ENCODE data around the gene RUNX1. TPM values are rescaled to one million over a fixed set of nuclear protein-coding genes. Genes with fewer than 3 reads are reported as not detected.

RUNX1 gene
- total RNA-seq, 1 donor from 2014 or later: 0.47 TPM

DNA sequence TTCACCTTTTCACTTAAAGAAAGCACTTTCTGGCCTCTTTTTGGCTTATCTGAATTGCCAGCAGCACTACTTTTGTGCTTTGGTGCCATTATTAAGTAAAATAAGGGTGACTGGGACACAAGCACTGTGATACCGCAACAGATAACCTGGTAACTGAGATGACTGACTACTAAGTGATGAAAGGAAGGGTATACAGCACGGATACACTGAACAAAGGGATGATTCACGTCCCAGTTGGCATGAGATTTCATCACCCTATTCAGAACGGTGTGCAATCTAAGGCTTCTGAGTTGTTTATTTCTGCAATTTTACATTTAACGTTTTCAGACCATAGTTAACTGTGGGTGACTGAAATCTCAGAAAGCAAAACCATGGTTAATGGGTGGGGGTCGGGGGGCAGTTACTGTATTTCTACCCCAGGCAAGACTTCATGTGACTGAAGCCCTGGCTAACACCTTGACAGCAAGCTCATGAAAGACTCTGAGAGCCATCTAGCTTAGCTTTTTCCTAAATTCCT is 277.5 kb downstream of the RUNX1 start:
- Mint-ChIP-seq H3K4me3 (ENCODE audit: unreplicated experiment) (no peak overlapping the region), H3K9me3 (ENCODE audit: unreplicated experiment) (no peaks in the 10 kb centered on the region), H3K27me3 (ENCODE audit: unreplicated experiment) (no peaks in the 10 kb centered on the region), H3K4me1 (ENCODE audit: low read depth, unreplicated experiment) (no peaks in the 10 kb centered on the region), H3K27ac (ENCODE audit: unreplicated experiment) (no peak overlapping the region), H3K36me3 (ENCODE audit: unreplicated experiment) (no peaks in the 10 kb centered on the region)
- no peak for DNase-seq
- TF ChIP-seq, protein P1, sequence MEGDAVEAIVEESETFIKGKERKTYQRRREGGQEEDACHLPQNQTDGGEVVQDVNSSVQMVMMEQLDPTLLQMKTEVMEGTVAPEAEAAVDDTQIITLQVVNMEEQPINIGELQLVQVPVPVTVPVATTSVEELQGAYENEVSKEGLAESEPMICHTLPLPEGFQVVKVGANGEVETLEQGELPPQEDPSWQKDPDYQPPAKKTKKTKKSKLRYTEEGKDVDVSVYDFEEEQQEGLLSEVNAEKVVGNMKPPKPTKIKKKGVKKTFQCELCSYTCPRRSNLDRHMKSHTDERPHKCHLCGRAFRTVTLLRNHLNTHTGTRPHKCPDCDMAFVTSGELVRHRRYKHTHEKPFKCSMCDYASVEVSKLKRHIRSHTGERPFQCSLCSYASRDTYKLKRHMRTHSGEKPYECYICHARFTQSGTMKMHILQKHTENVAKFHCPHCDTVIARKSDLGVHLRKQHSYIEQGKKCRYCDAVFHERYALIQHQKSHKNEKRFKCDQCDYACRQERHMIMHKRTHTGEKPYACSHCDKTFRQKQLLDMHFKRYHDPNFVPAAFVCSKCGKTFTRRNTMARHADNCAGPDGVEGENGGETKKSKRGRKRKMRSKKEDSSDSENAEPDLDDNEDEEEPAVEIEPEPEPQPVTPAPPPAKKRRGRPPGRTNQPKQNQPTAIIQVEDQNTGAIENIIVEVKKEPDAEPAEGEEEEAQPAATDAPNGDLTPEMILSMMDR (IDR thresholded peaks at IDR 0.05; ENCODE audit: partially characterized antibody, unreplicated experiment): no peak

DNA sequence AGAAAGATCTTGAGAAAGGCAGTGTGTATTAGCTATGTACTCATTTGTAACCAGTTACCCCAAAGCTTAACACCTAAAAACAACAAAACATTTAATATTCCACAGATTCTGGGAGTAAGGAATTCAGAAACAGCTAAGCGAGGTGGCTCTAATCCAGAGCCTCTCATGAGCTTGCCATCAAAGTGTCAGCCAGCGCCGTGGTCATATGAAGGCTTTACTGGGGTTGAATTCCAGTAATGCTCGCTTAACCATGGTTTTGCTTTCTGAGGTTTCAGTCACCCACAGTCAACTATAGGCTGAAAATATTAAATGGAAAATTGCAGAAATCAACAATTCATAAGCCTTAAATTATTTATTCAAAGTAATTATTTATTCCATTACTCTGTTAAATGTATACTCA is 278.5 kb downstream of the RUNX1 start:
- H3K27me3 Mint-ChIP-seq (ENCODE audit: unreplicated experiment): no peaks in the 10 kb centered on the region
- H3K9me3 Mint-ChIP-seq (ENCODE audit: unreplicated experiment): no peaks in the 10 kb centered on the region
- H3K36me3 Mint-ChIP-seq (ENCODE audit: unreplicated experiment): no peaks in the 10 kb centered on the region
- H3K4me3 Mint-ChIP-seq (ENCODE audit: unreplicated experiment): no peak overlapping the region
- TF ChIP-seq, protein P1 (IDR thresholded peaks at IDR 0.05; ENCODE audit: partially characterized antibody, unreplicated experiment): no peak
- H3K4me1 Mint-ChIP-seq (ENCODE audit: low read depth, unreplicated experiment): no peaks in the 10 kb centered on the region
- H3K27ac Mint-ChIP-seq (ENCODE audit: unreplicated experiment): no peak overlapping the region
- DNase-seq: no peak

DNA sequence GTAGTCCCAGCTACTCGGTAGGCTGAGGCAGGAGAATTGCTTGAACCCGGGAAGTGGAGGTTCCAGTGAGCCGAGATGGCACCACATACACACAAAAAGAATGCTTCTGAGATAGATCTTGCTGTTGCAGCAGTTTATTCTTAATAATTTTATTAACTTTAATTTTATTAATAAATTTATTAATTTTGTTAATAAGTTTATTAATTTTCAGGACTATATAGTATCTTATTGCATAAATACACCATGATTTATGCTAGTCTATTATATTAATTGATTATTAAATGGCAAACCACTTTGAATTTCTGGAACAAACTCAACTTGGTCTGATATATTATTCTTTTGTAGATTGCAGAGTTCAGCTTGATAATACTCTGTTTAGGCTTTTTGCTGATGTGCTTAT is 280.8 kb downstream of the RUNX1 start:
- H3K27ac Mint-ChIP-seq (ENCODE audit: unreplicated experiment): no peak overlapping the region
- no peaks in the 10 kb centered on the region for H3K36me3 Mint-ChIP-seq (ENCODE audit: unreplicated experiment)
- no peaks in the 10 kb centered on the region for H3K9me3 Mint-ChIP-seq (ENCODE audit: unreplicated experiment)
- TF ChIP-seq, protein P1 (IDR thresholded peaks at IDR 0.05; ENCODE audit: partially characterized antibody, unreplicated experiment): no peak
- no peak overlapping the region for H3K4me3 Mint-ChIP-seq (ENCODE audit: unreplicated experiment)
- DNase-seq: no peak
- no peaks in the 10 kb centered on the region for H3K4me1 Mint-ChIP-seq (ENCODE audit: low read depth, unreplicated experiment)
- no peaks in the 10 kb centered on the region for H3K27me3 Mint-ChIP-seq (ENCODE audit: unreplicated experiment)

DNA sequence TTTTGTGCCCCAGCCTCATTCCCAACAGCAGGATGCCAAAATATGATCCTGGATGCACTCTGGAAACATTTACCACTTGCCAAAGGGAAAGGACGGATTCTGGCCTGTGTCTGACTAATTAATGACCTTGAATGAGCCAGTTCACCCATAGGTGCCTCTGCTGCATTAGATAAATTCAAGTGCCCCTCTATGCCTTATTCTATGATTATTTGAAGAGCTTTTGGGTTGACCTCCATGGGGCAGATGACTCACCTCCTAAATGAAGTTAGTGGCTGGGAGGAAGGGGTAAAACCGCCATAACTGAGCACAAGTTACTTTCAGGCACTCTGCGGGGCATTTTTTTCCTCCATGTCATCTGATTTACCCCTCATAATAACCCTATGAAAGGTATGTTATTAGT is 282.2 kb downstream of the RUNX1 start:
- no peak overlapping the region for H3K4me3 Mint-ChIP-seq (ENCODE audit: unreplicated experiment)
- H3K36me3 Mint-ChIP-seq (ENCODE audit: unreplicated experiment): no peaks in the 10 kb centered on the region
- TF ChIP-seq, protein P1 (IDR thresholded peaks at IDR 0.05; ENCODE audit: partially characterized antibody, unreplicated experiment): no peak
- no peak for DNase-seq
- no peaks in the 10 kb centered on the region for H3K4me1 Mint-ChIP-seq (ENCODE audit: low read depth, unreplicated experiment)
- no peak overlapping the region for H3K27ac Mint-ChIP-seq (ENCODE audit: unreplicated experiment)
- no peaks in the 10 kb centered on the region for H3K27me3 Mint-ChIP-seq (ENCODE audit: unreplicated experiment)
- no peaks in the 10 kb centered on the region for H3K9me3 Mint-ChIP-seq (ENCODE audit: unreplicated experiment)

DNA sequence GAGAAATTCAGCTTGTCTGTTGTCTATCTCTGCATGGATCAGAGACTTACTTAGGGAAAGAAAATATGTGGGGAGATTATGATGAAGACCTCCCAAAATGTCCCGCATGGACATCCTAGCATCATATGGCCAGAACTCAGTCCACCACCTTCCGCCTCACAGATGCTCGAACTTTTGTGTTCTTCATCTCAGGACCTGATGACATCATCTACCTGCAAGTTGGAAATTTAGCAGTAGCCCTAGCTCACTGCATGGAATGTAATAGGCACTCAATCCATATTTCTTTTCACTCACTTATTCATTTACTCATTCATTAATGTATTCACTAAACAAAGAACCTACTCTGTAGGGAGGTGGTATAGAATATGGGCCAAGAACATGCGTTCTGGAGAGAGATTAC is 283.5 kb downstream of the RUNX1 start:
- no peak overlapping the region for H3K27ac Mint-ChIP-seq (ENCODE audit: unreplicated experiment)
- TF ChIP-seq, protein P1 (IDR thresholded peaks at IDR 0.05; ENCODE audit: partially characterized antibody, unreplicated experiment): no peak
- H3K27me3 Mint-ChIP-seq (ENCODE audit: unreplicated experiment): no peaks in the 10 kb centered on the region
- H3K9me3 Mint-ChIP-seq (ENCODE audit: unreplicated experiment): peaks cover 2% of the 10 kb centered on the region
- DNase-seq: no peak
- H3K4me1 Mint-ChIP-seq (ENCODE audit: low read depth, unreplicated experiment): no peaks in the 10 kb centered on the region
- no peak overlapping the region for H3K4me3 Mint-ChIP-seq (ENCODE audit: unreplicated experiment)
- H3K36me3 Mint-ChIP-seq (ENCODE audit: unreplicated experiment): no peaks in the 10 kb centered on the region

Measured in glutamatergic neuron (in vitro differentiated cells).